ENCODE results near the gene OPTC. TPM values are rescaled to one million over a fixed set of nuclear protein-coding genes. Genes with fewer than 3 reads are reported as not detected.

OPTC gene
- total and polyA plus RNA-seq, 2 donors (not counting 1 experiment from before 2014, with no cell fraction given) = not detected

DNA sequence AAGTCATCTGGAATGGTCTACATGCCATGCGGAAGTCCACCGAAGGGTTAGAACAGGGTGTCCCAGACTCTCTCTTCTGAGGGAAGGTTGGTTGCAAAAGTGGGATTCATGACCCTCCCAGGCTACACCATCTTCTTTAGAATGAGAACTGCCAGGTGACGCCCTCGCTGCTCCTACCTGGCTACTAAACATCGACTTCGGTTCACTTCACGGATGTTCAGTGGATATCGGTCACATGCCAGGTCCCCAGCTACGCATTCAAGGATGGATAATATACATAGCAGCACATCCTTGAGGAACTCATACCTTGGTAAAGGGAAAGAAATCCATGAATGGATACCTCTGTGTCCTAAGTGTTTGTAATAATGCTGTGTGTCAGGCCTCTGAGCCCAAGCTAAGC lies 3.3 kb upstream of the OPTC start:
- intact Hi-C loops (cut with micrococcal nuclease) = no loop called here
- Histone ChIP-seq H3K4me3 (ENCODE audit: control extremely low read depth in 1 of 5, extremely low read depth in 1 of 5, insufficient read depth in 1 of 5, low read depth in 2 of 5, low read length in 4 of 5) (no peak overlapping the region), H3K9ac (ENCODE audit: low read length) (no peak overlapping the region), H3K36me3 (replicated peaks in 1 of 2; ENCODE audit: control extremely low read depth in 1 of 2, control insufficient read depth in 1 of 2, extremely low read depth in 1 of 2, insufficient read depth in 2 of 2, low read length in 1 of 2) (no peaks in the 10 kb centered on the region), H3K27ac (ENCODE audit: low read length in 2 of 2) (no peak overlapping the region), H3K4me1 (ENCODE audit: control insufficient read depth in 2 of 2, insufficient read depth in 2 of 2, low read length in 2 of 2) (peaks cover 0 to 10% of the 10 kb centered on the region in 2 donors), H3K9me3 (ENCODE audit: control extremely low read depth in 1 of 3, control insufficient read depth in 2 of 3, insufficient read depth in 1 of 3, low read length in 2 of 3) (no peaks in the 10 kb centered on the region), H4K20me1 (ENCODE audit: control insufficient read depth, insufficient read depth, low read length, poor library complexity, severe bottlenecking) (no peaks in the 10 kb centered on the region), H3K4me2 (replicated peaks; ENCODE audit: low read depth, low read length, poor library complexity, severe bottlenecking) (no peak overlapping the region), H3K79me2 (ENCODE audit: control insufficient read depth, insufficient read depth, low read length) (no peaks in the 10 kb centered on the region), H2AFZ (ENCODE audit: insufficient read depth, low read depth, low read length, poor library complexity, severe bottlenecking) (no peak overlapping the region), H3K27me3 (replicated peaks in 1 of 4; ENCODE audit: control extremely low read depth in 1 of 4, control insufficient read depth in 3 of 4, insufficient read depth in 4 of 4, low read length in 3 of 4) (peaks cover 0 to 9% (median 0%) of the 10 kb centered on the region in 4 experiments)
- Mint-ChIP-seq H3K27ac (no peak overlapping the region), H3K4me1 (peaks cover 9% of the 10 kb centered on the region), H3K27me3 (peaks cover 21% of the 10 kb centered on the region), H3K4me3 (no peak overlapping the region), H3K9me3 (ENCODE audit: insufficient read depth) (no peaks in the 10 kb centered on the region)
- ChIA-PET POLR2A (no interaction called here), CTCF (interaction anchor here (0.6 to 18.7 kb wide), 4 partner anchors 14 to 223 kb away, joined by 3 to 511 read pairs (median 159); no protein-coding TSS in a partner anchor)
- no peak for DNase-seq
- TF ChIP-seq, protein P1, sequence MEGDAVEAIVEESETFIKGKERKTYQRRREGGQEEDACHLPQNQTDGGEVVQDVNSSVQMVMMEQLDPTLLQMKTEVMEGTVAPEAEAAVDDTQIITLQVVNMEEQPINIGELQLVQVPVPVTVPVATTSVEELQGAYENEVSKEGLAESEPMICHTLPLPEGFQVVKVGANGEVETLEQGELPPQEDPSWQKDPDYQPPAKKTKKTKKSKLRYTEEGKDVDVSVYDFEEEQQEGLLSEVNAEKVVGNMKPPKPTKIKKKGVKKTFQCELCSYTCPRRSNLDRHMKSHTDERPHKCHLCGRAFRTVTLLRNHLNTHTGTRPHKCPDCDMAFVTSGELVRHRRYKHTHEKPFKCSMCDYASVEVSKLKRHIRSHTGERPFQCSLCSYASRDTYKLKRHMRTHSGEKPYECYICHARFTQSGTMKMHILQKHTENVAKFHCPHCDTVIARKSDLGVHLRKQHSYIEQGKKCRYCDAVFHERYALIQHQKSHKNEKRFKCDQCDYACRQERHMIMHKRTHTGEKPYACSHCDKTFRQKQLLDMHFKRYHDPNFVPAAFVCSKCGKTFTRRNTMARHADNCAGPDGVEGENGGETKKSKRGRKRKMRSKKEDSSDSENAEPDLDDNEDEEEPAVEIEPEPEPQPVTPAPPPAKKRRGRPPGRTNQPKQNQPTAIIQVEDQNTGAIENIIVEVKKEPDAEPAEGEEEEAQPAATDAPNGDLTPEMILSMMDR (IDR thresholded peaks at IDR 0.05) = no peak
- no peak for TF ChIP-seq EZH2 (IDR thresholded peaks at IDR 0.05; ENCODE audit: borderline replicate concordance, insufficient read depth, low read depth, low read length, poor library complexity, severe bottlenecking)
- WGBS (ENCODE audit: insufficient coverage) = 98% methylated on average over 6 of the region's 9 CpGs
- ATAC-seq (ENCODE audit: low read depth) = no peak

DNA sequence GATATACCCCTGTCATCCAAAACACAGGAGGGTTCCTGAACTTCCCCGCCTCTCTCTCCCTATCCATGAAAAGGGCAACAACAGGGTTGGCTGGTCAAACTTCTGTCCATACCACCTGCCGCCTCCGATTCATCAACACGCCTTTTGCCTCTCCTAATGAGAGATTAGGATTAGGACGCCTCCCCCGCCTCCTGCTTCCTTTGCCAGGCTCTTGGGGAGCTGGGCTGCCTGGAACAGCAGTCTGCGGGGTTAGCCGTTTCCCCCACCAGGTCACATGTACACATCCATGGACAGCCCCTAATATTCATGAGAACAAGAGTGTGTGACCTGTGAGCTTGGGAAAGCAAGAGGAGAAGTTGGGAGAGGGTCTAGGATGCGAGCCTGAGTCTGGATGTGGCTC lies 2.3 kb upstream of the OPTC start:
- ATAC-seq (ENCODE audit: low read depth) (no peak), DNase-seq (no peak)
- H3K27ac Mint-ChIP-seq = no peak overlapping the region
- H3K27me3 Mint-ChIP-seq = peaks cover 21% of the 10 kb centered on the region
- no peaks in the 10 kb centered on the region for H4K20me1 ChIP-seq (ENCODE audit: control insufficient read depth, insufficient read depth, low read length, poor library complexity, severe bottlenecking)
- H3K4me1 ChIP-seq (ENCODE audit: control insufficient read depth in 2 of 2, insufficient read depth in 2 of 2, low read length in 2 of 2) = peaks cover 0 to 10% of the 10 kb centered on the region in 2 donors
- H3K4me2 ChIP-seq (replicated peaks; ENCODE audit: low read depth, low read length, poor library complexity, severe bottlenecking) = no peak overlapping the region
- no peaks in the 10 kb centered on the region for H3K36me3 ChIP-seq (replicated peaks in 1 of 2; ENCODE audit: control extremely low read depth in 1 of 2, control insufficient read depth in 1 of 2, extremely low read depth in 1 of 2, insufficient read depth in 2 of 2, low read length in 1 of 2)
- no peak overlapping the region for H2AFZ ChIP-seq (ENCODE audit: insufficient read depth, low read depth, low read length, poor library complexity, severe bottlenecking)
- ChIA-PET POLR2A (no interaction called here), CTCF (interaction anchor here (12.0 to 18.7 kb wide), 2 partner anchors 150 to 224 kb away, joined by 315 to 511 read pairs; no protein-coding TSS in a partner anchor)
- no peak overlapping the region for H3K4me3 ChIP-seq (ENCODE audit: control extremely low read depth in 1 of 5, extremely low read depth in 1 of 5, insufficient read depth in 1 of 5, low read depth in 2 of 5, low read length in 4 of 5)
- peaks cover 0 to 9% (median 0%) of the 10 kb centered on the region in 4 experiments for H3K27me3 ChIP-seq (replicated peaks in 1 of 4; ENCODE audit: control extremely low read depth in 1 of 4, control insufficient read depth in 3 of 4, insufficient read depth in 4 of 4, low read length in 3 of 4)
- TF ChIP-seq EZH2 (IDR thresholded peaks at IDR 0.05; ENCODE audit: borderline replicate concordance, insufficient read depth, low read depth, low read length, poor library complexity, severe bottlenecking) = no peak
- TF ChIP-seq, protein P1 (IDR thresholded peaks at IDR 0.05) = no peak
- intact Hi-C loops (cut with micrococcal nuclease) = no loop called here
- H3K9me3 ChIP-seq (ENCODE audit: control extremely low read depth in 1 of 3, control insufficient read depth in 2 of 3, insufficient read depth in 1 of 3, low read length in 2 of 3) = no peaks in the 10 kb centered on the region
- 93% methylated on average over 3 of the region's 9 CpGs for WGBS (ENCODE audit: insufficient coverage)
- no peak overlapping the region for H3K4me3 Mint-ChIP-seq
- H3K9me3 Mint-ChIP-seq (ENCODE audit: insufficient read depth) = no peaks in the 10 kb centered on the region
- H3K79me2 ChIP-seq (ENCODE audit: control insufficient read depth, insufficient read depth, low read length) = no peaks in the 10 kb centered on the region
- no peak overlapping the region for H3K27ac ChIP-seq (ENCODE audit: low read length in 2 of 2)
- H3K4me1 Mint-ChIP-seq = peaks cover 9% of the 10 kb centered on the region
- H3K9ac ChIP-seq (ENCODE audit: low read length) = no peak overlapping the region

All from B cell (primary cell).